T47D (cell line): ENCODE results near the gene IGFN1.

Source experiments
- DNase-seq, 2 experiments: peaks; one replicate each; pipeline versions ENCODE4 v3.0.0 to v3.0.0-alpha.2; 2011 to 2012; ENCODE audit warnings: low read depth in 1 of 2, low spot score in 1 of 2
- JUND ChIP-seq: IDR thresholded peaks from 2 replicates; pipeline ENCODE4 v1.6.1; 2012; ENCODE audit warnings: low read depth
- in situ Hi-C: cut with HindIII; loops from 2 replicates; pipeline ENCODE4 v1.10.0; 2016; ENCODE audit warnings: low sequenced_read_pairs, low pct_unique_long_range_greater_than_20kb

IGFN1 gene

GRCh38 chr1:201183209-201183608, 7.4 kb upstream of the IGFN1 start:
- in situ Hi-C loops = no loop called here
- no peak for DNase-seq
- no peak for TF ChIP-seq JUND

- in situ Hi-C loops = no loop called here
- no peak for TF ChIP-seq JUND
- DNase-seq = no peak
Observed at GRCh38 chr1:201183753-201184152, 6.9 kb upstream of the IGFN1 start.

GRCh38 chr1:201184307-201185122, 6.1 kb upstream of the IGFN1 start:
- in situ Hi-C loops = no loop called here
- DNase-seq = peak; percentile 84 to 88
- no peak for TF ChIP-seq JUND

GRCh38 chr1:201185123-201185453, 5.5 kb upstream of the IGFN1 start:
- in situ Hi-C loops = no loop called here
- DNase-seq = no peak
- no peak for TF ChIP-seq JUND

GRCh38 chr1:201185527-201186128, 5.0 kb upstream of the IGFN1 start:
- no peak for TF ChIP-seq JUND
- in situ Hi-C loops = no loop called here
- DNase-seq = no peak

- in situ Hi-C loops = no loop called here
- no peak for DNase-seq
- TF ChIP-seq JUND = no peak
Observed at GRCh38 chr1:201186192-201186591, 4.4 kb upstream of the IGFN1 start.

- TF ChIP-seq JUND = no peak
- in situ Hi-C loops = no loop called here
- no peak for DNase-seq
Observed at GRCh38 chr1:201189085-201189484, 1.5 kb upstream of the IGFN1 start.

- no peak for TF ChIP-seq JUND
- in situ Hi-C loops = no loop called here
- no peak for DNase-seq
Observed at GRCh38 chr1:201190005-201190404, 619 bp upstream of the IGFN1 start.

- in situ Hi-C loops = no loop called here
- no peak for TF ChIP-seq JUND
- no peak for DNase-seq
Observed at GRCh38 chr1:201191653-201192260, 1.1 kb downstream of the IGFN1 start.

GRCh38 chr1:201192261-201192788, 1.7 kb downstream of the IGFN1 start:
- DNase-seq = no peak
- in situ Hi-C loops = no loop called here
- no peak for TF ChIP-seq JUND

- in situ Hi-C loops = no loop called here
- DNase-seq = no peak
Observed at GRCh38 chr1:201194046-201194445, 3.4 kb downstream of the IGFN1 start.

GRCh38 chr1:201198598-201198997, 8.0 kb downstream of the IGFN1 start:
- no peak for TF ChIP-seq JUND
- no peak for DNase-seq
- in situ Hi-C loops = no loop called here

More at GRCh38 chr1:201194046-201194445, 3.4 kb downstream of the IGFN1 start:
- TF ChIP-seq JUND = no peak

- in situ Hi-C loops = no loop called here
- no peak for TF ChIP-seq JUND
- DNase-seq = no peak
Observed at GRCh38 chr1:201205036-201205435, 14.4 kb downstream of the IGFN1 start.
